ENCODE measurements around the gene CBFB.
A peak's percentile ranks its signal among the peaks of the same experiment; 100 is the strongest.
"Not testable (repeated sequence)": the region's sequence is repeated elsewhere in the genome, so short reads cannot be mapped to it uniquely, and the experiment has no call there.

CBFB gene

DNA sequence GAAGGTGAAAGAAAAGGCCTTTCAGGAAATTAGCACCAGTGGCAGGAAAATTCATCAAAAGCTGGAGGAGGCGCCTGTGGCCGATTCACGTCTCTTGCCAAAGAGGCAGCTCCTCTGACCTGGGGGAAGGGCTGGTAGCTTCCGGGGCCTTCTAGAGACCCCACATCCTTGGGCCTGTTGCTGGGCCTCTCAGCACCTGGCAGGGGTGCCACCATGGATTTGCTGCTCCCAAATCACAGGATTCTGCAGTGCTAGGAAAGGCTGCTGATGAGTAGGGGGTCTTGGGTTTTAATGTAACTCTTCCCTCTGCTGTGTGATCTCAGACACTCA is 11.6 kb upstream of the CBFB start:
- no peak for DNase-seq

DNA sequence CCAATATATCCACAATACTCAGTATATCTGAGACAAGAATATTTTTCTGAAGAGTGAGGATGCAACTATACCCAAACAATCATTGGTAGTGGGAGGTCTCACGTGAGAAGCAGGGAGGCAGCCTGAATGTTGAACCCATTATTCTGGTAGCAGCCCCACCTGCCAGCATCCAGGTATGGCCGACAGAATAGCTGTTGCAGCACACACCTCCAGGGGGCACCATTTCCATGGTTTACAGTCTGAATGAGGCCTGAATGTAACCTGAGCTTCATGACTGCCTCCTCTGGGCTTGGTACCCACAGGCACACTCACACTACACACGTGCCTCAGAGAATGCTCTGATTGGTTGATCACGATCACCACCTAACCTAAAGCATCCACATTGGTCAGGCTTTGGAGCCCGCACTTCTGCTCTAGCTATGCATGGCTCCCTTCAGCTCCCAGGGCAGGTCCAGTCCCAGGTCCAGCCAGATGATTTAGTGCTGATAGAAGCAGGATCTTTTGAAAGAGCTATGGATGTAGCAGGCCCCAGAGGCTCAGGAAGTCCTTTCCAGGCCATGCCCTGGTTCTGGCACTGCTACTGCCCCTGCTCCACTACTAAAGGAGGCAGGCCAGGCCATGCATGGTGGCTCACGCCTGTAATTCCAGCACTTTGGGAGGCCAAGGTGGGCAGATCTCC is 11.0 kb upstream of the CBFB start:
- peak; percentile 73 for DNase-seq

DNA sequence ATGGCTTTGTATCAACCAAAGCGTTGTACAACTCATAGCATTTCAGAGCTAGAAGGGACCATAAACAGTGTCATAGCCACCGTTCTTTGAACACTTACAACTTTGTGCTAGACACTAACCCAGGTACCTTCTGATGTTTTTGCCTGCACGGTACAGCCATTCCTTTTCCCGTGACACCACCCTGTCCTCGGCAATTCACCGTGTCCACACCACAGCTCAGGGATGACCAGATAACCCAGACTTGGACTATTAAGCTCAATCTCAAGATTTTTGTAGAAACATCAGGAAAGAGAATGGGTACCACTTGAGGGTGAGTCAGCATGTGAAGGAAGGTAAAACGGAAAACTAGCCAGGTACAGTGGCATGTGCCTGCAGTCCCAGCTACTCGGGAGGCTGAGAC is 9.8 kb upstream of the CBFB start:
- DNase-seq = no peak

DNA sequence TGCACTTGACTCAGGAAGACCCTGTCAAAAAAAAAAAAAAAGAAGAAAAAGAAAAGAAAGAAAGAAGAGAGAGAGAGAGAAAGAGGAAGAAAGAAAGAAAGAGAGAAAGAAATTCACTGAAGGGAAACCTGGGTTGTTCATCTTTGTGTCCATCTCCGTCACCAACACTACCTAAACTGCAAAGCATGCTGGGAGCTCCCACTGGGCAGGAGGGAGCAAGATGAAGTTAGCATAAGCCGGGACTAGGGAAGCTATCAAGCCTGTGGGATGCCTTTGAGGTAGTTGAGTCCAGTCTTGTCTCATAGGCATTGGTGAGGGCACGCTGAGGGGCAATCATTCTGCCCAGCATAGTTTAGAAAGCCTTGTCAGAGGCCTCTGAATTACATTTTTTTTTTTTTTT is 7.6 kb upstream of the CBFB start:
- no peak for DNase-seq

DNA sequence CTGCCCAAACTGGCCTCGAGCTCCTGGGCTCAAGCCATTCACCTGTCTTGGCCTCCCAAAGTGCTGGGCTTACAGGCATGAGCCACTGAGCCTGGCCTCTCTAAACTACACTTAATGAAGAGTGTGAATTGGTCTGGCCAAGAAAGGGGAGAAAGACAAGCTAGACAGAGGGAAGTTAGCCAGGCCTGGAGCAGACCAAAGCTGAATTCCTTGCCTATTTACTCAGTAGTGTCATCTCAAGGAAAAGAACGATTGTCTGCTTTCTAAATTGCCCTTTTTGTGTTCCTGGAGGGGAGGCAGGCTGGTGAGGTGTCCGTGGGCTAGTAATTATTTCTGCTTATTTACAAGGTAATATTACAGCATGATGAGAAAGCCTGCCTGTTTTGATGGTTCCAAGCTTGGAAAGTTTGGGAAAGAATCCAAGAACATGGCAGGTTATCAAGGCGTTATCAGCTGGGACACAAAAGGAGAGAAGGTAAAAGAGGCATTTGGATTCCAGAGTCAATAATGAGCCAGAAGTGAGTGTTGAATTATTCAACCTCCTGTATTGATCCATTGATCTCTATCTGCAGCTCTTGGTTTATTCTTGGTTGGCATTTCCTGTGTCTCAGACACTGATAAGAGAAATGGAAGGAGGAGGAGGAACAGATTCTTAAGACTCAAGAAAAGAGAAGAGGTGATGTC is 6.3 kb upstream of the CBFB start:
- no peak for DNase-seq

DNA sequence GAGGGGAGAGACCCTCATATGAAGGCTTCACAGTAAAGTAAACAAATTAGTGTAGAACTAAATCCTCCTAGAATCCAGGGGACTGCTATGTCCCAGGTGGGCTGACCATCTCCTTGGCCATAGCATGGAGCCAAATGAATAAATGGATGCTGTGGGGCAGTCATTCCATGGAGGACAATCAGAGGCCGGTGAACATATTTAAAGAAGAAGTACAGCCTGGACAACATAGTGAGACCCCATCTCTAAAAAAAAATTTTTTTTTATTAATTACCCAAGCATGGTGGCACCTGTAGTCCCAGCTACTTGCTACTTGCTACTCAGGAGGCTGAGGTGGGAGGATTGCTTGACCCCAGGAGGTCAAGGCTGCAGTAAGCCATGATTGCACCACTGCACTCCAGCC is 5.3 kb upstream of the CBFB start:
- no peak for DNase-seq

DNA sequence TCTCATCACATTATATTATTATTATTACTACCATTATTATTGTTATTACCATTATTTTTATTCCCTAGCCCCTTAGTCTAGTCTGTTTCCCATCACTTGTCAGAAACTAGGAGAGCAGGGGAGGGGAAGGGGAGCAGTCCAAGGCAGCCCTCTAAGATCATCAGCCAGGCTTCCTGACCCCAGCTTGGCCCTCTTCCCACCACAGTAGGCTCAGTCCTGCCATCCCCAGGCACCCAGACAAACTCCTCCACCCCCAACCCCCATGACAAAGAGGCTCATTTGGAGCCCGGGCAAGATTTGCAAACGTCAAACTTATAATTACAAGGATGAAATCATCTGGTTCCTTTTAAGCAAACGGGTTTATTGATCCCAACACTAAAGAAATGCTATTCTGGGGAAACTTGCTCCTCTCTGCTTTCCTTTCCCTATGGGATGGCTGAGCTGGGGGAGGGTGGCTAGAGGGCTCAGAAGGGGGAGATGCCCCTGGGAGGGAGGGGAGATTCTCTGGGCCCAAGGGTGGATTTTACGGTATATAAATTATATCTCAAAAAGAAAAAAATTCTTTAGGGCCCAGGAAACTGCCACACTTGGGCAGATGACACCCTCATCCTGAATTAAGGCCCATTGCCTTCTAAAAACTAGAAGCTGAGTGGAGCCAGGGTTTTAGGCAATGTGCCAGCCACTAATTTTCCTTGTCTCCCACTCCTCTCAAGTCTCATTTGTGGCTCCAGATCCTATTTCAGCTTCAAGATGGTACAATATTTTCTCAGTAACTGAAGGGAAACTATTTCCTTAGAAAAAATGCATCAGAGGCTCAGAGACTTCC is 4.4 kb upstream of the CBFB start:
- DNase-seq = no peak

DNA sequence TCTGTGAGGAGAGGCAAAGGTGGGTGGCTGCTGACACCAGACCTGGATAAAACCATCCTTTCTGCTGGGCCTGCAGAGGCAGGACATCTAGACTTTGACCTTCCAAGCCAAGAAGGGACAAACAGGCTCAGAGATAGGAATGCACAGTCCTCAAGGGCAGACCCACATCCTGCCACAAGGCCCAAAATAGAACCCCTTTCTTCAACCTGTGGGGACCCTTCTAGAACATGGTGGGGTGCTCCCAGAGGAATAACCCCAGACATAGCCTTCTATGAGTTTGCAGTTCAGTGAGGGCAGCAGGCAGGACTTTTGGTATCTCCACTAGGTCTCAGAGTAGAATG is 3.8 kb upstream of the CBFB start:
- no peak for DNase-seq

DNA sequence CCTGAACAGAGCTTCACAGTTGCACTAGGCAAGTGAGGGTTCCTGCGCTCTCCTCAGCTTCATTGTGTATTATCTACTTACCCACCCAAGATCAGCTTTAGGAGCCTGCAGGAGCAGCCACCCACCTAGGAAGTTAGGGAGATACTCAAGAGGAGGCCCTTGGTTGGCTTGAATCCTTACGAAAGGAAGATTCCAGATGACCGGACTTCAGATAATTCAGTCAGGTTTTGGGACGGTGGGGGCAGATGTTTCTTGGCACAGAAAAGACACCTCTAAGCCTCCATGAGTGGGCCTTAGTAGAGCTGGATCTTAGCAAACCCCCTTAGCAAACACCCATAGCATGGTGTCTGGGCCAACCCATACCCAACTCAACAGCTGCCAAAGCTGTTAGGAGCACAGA is 2.4 kb upstream of the CBFB start:
- no peak for DNase-seq

DNA sequence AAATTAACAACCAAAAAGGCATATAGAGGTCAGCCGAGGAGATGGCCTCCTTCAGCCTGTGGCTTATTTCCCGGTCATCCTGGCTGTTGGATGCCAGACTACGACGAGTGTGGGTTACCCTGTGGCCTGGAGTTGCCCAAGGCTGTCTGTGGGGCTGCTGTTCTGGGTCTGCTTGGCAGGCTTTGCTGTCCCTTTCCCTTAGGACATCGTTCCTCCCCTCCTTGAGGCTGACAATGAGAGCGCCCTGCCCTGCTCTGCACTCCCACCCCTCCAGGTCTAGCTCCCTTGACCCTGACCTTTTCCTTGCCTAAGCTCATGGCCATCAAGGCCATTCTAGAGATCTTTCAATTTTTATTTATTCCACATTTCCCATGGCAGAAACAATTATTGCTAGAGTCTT is 1.9 kb upstream of the CBFB start:
- no peak for DNase-seq

DNA sequence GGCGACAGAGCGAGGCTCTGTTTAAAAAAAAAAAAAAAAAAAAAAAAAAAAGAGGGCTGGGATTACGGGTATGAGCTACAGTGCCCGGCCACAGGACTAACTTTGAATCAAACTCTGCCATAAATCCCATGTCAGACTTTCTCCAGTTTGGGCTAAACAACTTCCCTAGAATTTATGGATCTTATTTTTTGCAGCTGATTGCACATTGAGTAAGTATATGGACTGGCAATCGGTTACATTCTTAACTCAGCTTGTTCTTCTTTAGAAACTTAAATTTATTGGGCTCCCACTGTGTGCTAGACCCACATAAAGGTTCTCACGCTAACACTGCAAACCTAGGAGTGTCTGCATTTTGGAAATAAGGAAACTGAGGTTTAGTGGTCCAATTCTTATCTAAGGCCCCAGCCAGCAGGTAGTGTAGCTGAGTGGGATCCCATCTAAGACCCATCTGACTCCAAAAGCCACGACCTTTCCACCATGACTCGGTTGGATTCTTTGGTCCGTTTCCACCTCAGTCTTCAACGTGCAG is 718 bp upstream of the CBFB start:
- DNase-seq = no peak

DNA sequence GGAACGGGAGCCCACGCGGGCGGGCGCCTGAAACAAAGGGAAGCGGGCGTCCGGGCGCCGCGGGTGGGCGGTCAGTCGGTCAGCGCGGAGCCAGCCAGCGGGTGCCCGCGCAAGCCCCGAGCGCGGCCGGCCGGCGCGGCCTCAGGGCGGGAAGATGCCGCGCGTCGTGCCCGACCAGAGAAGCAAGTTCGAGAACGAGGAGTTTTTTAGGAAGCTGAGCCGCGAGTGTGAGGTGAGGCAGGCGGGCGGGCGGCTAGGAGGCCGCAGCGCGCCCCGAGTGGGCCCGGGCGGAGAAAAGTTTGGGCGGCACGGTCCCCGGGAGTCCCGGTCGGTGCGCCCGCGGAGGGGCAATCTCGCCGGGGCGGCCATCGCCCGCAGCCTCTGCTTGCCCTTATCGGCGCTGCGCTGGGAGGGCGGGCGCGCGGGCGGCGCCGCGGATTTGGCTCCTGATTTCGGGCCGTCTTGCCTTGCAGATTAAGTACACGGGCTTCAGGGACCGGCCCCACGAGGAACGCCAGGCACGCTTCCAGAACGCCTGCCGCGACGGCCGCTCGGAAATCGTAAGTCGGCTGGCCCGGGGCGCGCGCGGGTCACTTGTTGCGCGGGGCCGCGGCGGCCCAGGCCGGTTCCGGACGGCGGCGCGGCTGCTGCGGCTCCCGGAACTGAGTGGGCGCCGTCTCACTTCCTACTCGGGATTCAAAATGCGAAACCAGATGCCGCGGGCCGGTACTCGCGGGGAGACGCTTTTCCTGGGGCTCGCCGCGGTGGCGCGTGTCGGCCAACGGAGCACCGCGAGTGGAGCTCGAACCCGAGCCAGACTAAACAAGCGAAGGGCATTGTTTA is 526 bp downstream of the CBFB start:
- DNase-seq = no peak

DNA sequence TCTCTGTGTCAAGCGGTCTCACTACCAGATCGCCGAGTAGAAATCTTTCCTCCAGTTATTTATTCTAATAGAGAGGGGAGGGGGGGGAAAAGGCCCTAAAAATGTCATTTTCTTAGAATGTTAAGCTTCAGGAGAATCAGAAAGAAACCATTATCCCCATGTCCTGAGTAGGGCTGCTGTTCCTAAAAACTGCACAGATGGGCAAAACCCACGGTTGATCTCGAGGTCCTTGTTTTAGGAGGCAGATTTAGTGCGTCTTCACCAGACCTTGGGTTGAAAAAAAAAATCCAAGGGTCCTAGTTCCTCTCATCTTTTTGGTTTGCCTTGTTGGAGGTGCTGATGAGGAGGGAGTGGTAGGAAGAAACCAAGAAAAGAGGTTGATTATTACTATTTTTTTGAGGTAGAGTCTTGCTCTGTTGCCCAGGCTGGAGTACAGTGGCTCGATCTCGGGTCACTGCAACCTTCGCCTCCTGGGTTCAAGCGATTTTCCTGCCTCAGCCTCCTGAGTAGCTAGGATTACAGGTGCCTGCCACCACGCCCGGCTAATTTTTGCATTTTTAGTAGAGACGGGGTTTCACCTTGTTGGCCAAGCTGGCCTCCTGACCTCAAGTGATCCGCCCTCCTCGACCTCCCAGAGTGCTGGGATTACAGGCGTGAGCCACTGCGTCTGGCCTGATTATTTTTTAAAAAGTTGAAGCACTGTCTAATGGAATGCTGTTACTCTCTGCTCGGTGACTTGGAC is 1.4 kb downstream of the CBFB start:
- DNase-seq = no peak

DNA sequence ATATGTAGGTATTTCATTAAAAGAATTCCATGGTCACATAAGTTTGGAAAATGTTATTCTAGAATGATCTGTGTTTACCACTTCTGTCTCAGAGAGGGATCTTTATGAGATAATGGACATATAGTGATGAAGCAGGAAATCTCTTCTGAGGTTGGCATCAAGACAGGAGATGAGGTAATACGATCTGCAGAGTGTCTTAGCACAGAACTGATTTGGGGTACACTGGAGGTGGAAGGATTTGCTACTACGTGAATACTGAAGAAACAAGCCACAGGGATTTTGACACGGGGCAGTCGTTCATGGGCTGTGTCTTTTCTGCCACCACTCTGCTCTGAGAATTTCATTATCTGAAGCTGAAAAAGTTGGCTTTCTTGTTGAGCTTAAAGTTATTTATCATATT is 5.5 kb downstream of the CBFB start:
- no peak for DNase-seq

DNA sequence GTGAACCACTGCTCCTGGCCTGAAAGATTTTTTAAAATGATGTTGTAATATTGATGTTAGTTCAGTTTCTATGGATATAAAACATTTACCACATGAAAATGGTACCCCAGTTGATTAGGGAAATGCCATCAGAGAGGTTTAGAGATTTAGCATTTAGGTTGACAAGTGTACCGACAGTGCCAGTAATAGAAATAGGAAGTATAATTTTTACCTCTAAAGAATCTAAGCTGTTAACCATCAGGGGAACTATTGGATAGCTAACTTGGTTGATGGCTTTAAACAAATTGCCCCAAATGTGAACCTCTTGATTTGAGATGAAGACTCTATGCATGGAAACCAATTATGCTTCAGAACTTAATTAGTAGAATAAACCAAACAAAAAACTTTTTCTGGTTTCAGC is 6.4 kb downstream of the CBFB start:
- no peak for DNase-seq

DNA sequence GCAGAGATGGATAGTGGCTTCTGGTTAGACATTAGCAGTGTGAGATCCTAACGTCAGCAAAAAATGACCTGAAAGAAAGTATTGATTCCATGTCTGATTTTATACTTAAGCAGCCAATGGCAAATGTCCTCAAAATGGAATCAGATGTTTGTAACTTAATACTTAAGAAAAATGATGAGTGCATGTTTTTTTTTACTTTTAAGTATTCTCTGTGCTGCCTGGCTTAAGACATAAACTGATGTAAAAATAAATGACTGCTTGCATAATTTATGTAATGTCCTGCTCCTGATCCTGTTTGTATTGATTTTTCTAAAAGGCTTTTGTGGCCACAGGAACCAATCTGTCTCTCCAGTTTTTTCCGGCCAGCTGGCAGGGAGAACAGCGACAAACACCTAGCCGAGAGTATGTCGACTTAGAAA is 7.4 kb downstream of the CBFB start:
- no peak for DNase-seq

DNA sequence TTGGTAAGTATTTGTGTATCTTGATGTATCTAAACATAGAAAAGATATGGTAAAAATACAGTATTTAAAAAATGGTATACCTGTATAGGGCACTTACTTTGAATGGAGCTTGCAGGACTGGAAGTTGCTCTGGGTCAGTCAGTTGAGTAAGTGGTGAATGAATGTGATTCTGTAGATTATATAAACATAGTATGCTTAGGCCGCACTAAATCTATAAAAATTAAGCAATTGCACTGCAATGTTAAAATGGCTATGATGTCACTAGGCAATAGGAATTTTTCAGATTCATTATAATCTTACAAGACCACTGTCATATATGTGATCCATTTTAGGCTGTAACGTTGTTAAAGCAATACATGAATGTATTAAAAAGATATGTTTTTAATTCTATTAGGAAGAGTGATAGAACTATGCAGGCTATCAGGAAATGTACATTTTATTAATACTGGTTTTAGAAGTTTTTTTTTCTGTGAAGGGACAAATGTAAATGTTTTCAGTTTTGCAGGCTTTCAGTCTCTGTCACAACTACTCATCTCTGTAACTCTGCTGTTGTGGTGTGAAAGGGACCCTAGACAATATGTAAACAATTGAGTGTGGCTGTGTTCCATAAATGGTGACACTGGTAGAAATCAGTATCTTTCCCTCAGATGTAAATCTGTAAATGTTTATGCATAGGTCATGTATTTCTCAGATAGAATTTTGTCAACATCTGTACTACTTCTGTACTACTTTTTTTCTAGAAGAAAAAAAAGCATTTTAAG is 10.5 kb downstream of the CBFB start:
- no peak for DNase-seq

DNA sequence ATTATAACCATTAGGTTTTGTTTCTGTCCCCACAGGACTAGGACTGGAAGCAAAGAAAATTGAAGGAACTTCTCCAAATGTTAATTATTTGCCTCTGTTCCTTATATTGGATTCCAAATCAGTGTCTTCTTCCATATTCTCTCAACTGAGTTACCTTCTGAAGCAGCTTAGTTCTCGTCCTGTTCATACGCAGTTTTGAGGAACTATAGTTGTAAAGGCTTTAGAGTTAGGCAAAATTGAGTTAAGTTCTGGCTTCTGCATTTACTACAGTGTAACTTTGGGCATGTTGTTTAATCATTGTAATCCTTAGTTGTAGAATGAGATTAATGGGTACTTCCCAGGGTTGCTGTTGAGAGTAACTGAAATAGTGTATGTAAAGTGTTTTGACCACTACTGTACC is 11.2 kb downstream of the CBFB start:
- DNase-seq = no peak

DNA sequence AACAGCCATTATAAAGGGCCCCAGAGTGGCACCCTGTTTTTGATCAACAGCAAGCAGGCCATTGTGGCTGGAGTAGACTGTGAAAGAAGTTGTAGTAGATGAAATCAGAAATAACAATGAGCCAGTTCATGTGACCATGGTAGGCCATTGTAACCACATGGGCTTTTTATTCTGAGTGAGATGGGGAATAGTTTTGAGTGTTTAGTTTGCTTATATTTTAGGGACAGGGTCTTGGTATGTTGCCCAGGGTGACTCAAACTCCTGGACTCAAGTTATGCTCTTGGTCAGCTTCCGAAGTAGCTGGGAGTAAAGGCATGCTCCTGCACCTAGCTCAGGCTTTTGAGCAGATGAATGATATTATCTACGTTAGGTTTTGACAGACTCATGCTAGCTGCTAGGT is 12.0 kb downstream of the CBFB start:
- DNase-seq = no peak

DNA sequence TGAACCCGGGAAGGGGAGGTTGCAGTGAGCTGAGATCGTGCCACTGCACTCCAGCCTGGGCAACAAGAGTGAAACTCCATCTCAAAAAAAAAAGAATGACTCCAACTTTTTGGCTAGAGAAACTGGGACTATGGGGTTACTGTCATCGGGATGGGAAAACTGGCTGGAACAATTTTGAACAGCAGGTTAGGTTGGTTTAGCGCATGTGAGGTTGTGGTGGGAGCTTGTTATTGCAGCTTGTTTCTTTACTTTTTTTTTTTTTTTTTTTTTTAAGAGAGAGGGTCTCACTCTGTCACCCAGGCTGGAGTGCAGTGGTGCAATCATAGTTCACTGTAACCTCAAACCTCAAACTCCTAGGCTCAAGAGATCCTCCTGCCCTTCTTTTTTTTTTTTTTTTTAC is 12.6 kb downstream of the CBFB start:
- not testable (repeated sequence) for DNase-seq

DNA sequence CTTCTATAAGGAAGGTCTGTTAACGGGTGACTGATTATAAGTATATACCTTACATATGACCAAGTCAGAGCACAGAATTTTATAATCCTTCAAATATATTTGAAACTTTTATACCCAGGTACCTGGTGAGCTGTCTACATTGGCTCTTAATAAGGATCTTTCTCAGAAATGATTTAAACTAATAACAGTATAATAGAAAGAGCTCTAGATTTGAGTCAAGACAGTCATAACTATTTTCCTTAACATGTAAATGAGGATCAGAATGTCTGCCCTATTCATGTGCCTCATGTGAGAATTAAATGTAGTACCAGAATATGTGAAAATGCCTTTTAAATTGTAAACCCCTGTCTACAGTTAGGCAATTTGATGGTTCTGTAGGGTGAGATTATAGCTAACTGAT is 14.5 kb downstream of the CBFB start:
- DNase-seq = no peak

DNA sequence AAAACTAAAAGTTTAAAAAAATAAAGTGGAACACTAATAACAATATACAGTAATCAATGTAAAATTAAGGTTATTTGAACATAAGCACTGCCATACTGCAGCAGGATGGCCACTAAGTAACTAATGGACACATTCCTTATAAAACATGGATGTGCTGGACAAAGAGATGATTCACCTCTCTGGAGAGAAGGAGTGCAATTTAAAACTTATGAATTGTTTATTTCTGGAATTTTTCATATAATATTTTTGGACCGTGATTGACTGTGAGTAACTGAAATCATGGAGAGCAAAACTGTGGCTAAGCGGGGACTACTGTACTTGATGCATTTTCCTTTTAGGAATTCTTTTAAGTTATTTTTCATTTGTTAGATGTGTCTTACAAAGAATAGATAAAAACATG is 21.8 kb downstream of the CBFB start:
- DNase-seq = no peak
